Cardiac fibroblast (primary cell): ENCODE data around the gene COL4A2.

ENCODE experiments used
- DNase-seq, 2 donors: peaks; one replicate each; pipeline versions ENCODE4 v3.0.0 to v3.0.0-alpha.2; 2010; ENCODE audit warnings: low read depth in 2 of 2
- H3K4me3 ChIP-seq, 2 donors: replicated peaks in 1 of 2; 1 replicate in 1 of 2; 2 replicates in 1 of 2; pipeline ENCODE4 v1.5.1; 2011; ENCODE audit warnings: low read depth in 2 of 2, low read length in 2 of 2, mild to moderate bottlenecking in 2 of 2, moderate library complexity in 1 of 2
- CTCF ChIP-seq: IDR thresholded peaks from one replicate; pipeline ENCODE4 v1.5.1; 2011; ENCODE audit warnings: low read depth, mild to moderate bottlenecking, low read length, inconsistent platforms

The COL4A2 gene

GRCh38 chr13:110422913-110423688 is 116.0 kb downstream of the COL4A2 start:
- no peak overlapping the region for H3K4me3 ChIP-seq
- TF ChIP-seq CTCF: no peak
- peak; percentile 62 to 84 for DNase-seq

- DNase-seq: no peak
- no peak for TF ChIP-seq CTCF
Measured at GRCh38 chr13:110423689-110424302, 116.7 kb downstream of the COL4A2 start.

GRCh38 chr13:110424569-110425443 is 117.7 kb downstream of the COL4A2 start:
- no peak overlapping the region for H3K4me3 ChIP-seq
- no peak for TF ChIP-seq CTCF
- DNase-seq: no peak

More at GRCh38 chr13:110423689-110424302, 116.7 kb downstream of the COL4A2 start:
- no peak overlapping the region for H3K4me3 ChIP-seq

DNA sequence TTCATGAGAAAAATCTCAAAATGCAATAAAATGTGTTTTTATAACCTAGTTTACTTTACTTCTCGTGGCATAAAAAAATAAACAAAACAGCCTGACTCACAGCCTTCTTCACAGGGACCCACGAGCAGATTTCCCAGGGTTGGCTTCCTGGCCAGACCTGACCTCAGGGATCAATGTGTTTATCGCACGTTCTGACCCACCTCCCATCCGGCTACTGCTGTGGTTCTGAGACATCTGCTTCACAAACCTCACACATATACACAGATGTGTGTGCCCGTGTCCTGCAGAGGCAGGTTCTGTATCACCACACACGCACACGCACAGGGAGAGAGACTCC is 118.3 kb downstream of the COL4A2 start:
- peak in 1 of 2 donors; percentile 74 for DNase-seq
- no peak for TF ChIP-seq CTCF

DNA sequence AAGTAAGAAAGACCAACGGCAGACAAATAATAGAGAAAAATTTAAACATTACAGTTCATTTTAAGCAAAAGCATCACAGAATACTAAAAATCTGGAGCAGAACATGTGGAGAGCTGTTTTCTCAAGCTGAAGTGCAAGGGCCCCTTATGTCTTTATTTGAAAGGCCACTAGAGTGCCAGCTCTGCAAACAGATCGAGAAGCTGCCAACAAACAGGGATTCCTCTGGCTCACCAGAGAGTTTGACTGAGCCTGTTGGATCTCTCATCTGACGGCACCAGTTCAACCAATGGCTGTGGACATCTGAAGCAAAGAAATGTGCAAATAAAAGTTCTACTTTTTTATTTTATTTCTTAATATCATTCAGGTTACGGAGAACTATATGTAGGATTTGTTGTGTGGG is 119.7 kb downstream of the COL4A2 start:
- no peak overlapping the region for H3K4me3 ChIP-seq
- no peak for DNase-seq

More for the DNA sequence above, 118.3 kb downstream of the COL4A2 start:
- H3K4me3 ChIP-seq: no peak overlapping the region

More for the DNA sequence above, 119.7 kb downstream of the COL4A2 start:
- no peak for TF ChIP-seq CTCF
